SK-N-SH treated with all-trans-retinoic acid at 6 μM for 48 hours (cell line): ENCODE data around the gene PRRG2.

ENCODE experiments used
- ATAC-seq: fragments of 200-7000 bp; cut with Tn5 transposase; 3 replicates; pipeline ENCODE4 v1.9.1; 2020; ENCODE audit warnings: mild to moderate bottlenecking, moderate library complexity
- BACH2 ChIP-seq: fragments of 250-450 bp; sonication (Bioruptor Pico); IDR thresholded peaks from 2 replicates; pipeline ENCODE4 v1.9.0; 2021; ENCODE audit warnings: mild to moderate bottlenecking, borderline replicate concordance
- CREB5 ChIP-seq: fragments of 250-450 bp; sonication (Bioruptor Pico); IDR thresholded peaks from 2 replicates; pipeline ENCODE4 v1.5.1; 2020; ENCODE audit warnings: low read depth, mild to moderate bottlenecking, moderate library complexity
- CSDC2 ChIP-seq: fragments of 250-450 bp; sonication (Bioruptor Pico); IDR thresholded peaks from 2 replicates; pipeline ENCODE4 v1.5.0; 2020; ENCODE audit warnings: mild to moderate bottlenecking, moderate library complexity
- ESRRG ChIP-seq: fragments of 250-450 bp; sonication (Bioruptor Pico); IDR thresholded peaks from 2 replicates; pipeline ENCODE4 v1.6.1; 2021; ENCODE audit warnings: mild to moderate bottlenecking
- GLIS3 ChIP-seq: fragments of 250-450 bp; sonication (Bioruptor Pico); IDR thresholded peaks from 2 replicates; pipeline ENCODE4 v1.5.0; 2020; ENCODE audit warnings: mild to moderate bottlenecking, moderate library complexity
- OSR1 ChIP-seq: fragments of 250-450 bp; sonication (Bioruptor Pico); IDR thresholded peaks from 2 replicates; pipeline ENCODE4 v1.8.0; 2022; ENCODE audit warnings: moderate library complexity, mild to moderate bottlenecking, inconsistent platforms
- PATZ1 ChIP-seq: fragments of 250-450 bp; sonication (Bioruptor Pico); IDR thresholded peaks from 2 replicates; pipeline ENCODE4 v1.8.0; 2020; ENCODE audit warnings: mild to moderate bottlenecking, moderate library complexity, borderline replicate concordance
- POU6F1 ChIP-seq: fragments of 250-450 bp; sonication (Bioruptor Pico); IDR thresholded peaks from 2 replicates; pipeline ENCODE4 v1.8.0; 2021; ENCODE audit warnings: low read depth, mild to moderate bottlenecking, moderate library complexity, borderline replicate concordance
- PPARA ChIP-seq: fragments of 250-450 bp; sonication (Bioruptor Pico); IDR thresholded peaks from 2 replicates; pipeline ENCODE4 v1.5.0; 2020; ENCODE audit warnings: mild to moderate bottlenecking, borderline replicate concordance
- SNAI2 ChIP-seq: fragments of 250-450 bp; sonication (Bioruptor Pico); IDR thresholded peaks from 2 replicates; pipeline ENCODE4 v1.5.0; 2020; ENCODE audit warnings: mild to moderate bottlenecking, moderate library complexity
- TCF4 ChIP-seq: fragments of 250-450 bp; sonication (Bioruptor Pico); IDR thresholded peaks from 2 replicates; pipeline ENCODE4 v1.8.0; 2021; ENCODE audit warnings: mild to moderate bottlenecking, moderate library complexity, borderline replicate concordance
- ZC3H10 ChIP-seq: fragments of 250-450 bp; sonication (Bioruptor Pico); IDR thresholded peaks from 2 replicates; pipeline ENCODE4 v1.5.1; 2021; ENCODE audit warnings: mild to moderate bottlenecking, moderate library complexity
- ZFP3 ChIP-seq: fragments of 250-450 bp; sonication (Bioruptor Pico); IDR thresholded peaks from 2 replicates; pipeline ENCODE4 v1.5.0; 2020; ENCODE audit warnings: mild to moderate bottlenecking, moderate library complexity
- ZFP30 ChIP-seq: fragments of 450-650 bp; formaldehyde crosslinking; IDR thresholded peaks from 2 replicates; pipeline ENCODE4 v1.5.0; 2022; ENCODE audit warnings: mild to moderate bottlenecking, moderate library complexity
- ZNF70 ChIP-seq: fragments of 450-650 bp; formaldehyde crosslinking; IDR thresholded peaks from 2 replicates; pipeline ENCODE4 v1.5.0; 2020; ENCODE audit warnings: mild to moderate bottlenecking, moderate library complexity
- ZNF8 ChIP-seq: fragments of 450-650 bp; formaldehyde crosslinking; IDR thresholded peaks from 2 replicates; pipeline ENCODE4 v1.5.0; 2020; ENCODE audit warnings: mild to moderate bottlenecking, moderate library complexity
- TF ChIP-seq, protein P1 (sequence below): fragments of 250-450 bp; sonication (Bioruptor Pico); IDR thresholded peaks from 2 replicates; pipeline ENCODE4 v1.5.1; 2021; ENCODE audit warnings: mild to moderate bottlenecking, moderate library complexity
- TF ChIP-seq, protein P2 (sequence below): fragments of 250-450 bp; sonication (Bioruptor Pico); IDR thresholded peaks from 2 replicates; pipeline ENCODE4 v1.5.0; 2020; ENCODE audit warnings: mild to moderate bottlenecking, moderate library complexity

Gene PRRG2

DNA sequence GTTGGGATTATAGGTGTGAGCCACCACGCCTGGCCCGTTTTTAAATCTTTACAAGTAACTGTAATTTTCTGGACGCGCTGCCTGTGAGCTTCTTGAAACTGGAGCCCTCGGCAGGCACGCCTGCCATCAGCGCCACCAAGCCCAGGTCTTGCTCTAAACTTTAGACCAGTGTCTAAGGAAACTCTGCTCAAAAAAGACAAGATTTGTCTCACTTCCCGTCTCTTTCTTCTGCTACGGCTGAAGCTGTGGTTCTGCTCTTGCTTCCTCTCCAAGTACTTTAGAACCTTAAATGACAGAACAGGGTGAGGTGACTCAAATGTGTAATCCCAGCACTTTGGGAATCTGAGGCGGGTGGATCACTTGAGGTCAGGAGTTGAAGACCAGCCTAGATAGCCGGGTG, 28.4 kb upstream of the PRRG2 start:
- TF ChIP-seq TCF4 (CRISPR knock-in tag) (no peak), CSDC2 (no peak), ZC3H10 (no peak), PPARA (CRISPR knock-in tag) (no peak), ZFP30 (CRISPR knock-in tag) (no peak), ZFP3 (CRISPR knock-in tag) (no peak), ZNF70 (CRISPR knock-in tag) (no peak)
- TF ChIP-seq, protein P1, sequence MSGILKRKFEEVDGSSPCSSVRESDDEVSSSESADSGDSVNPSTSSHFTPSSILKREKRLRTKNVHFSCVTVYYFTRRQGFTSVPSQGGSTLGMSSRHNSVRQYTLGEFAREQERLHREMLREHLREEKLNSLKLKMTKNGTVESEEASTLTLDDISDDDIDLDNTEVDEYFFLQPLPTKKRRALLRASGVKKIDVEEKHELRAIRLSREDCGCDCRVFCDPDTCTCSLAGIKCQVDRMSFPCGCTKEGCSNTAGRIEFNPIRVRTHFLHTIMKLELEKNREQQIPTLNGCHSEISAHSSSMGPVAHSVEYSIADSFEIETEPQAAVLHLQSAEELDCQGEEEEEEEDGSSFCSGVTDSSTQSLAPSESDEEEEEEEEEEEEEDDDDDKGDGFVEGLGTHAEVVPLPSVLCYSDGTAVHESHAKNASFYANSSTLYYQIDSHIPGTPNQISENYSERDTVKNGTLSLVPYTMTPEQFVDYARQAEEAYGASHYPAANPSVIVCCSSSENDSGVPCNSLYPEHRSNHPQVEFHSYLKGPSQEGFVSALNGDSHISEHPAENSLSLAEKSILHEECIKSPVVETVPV (CRISPR knock-in tag), result no peak
- TF ChIP-seq, protein P2, sequence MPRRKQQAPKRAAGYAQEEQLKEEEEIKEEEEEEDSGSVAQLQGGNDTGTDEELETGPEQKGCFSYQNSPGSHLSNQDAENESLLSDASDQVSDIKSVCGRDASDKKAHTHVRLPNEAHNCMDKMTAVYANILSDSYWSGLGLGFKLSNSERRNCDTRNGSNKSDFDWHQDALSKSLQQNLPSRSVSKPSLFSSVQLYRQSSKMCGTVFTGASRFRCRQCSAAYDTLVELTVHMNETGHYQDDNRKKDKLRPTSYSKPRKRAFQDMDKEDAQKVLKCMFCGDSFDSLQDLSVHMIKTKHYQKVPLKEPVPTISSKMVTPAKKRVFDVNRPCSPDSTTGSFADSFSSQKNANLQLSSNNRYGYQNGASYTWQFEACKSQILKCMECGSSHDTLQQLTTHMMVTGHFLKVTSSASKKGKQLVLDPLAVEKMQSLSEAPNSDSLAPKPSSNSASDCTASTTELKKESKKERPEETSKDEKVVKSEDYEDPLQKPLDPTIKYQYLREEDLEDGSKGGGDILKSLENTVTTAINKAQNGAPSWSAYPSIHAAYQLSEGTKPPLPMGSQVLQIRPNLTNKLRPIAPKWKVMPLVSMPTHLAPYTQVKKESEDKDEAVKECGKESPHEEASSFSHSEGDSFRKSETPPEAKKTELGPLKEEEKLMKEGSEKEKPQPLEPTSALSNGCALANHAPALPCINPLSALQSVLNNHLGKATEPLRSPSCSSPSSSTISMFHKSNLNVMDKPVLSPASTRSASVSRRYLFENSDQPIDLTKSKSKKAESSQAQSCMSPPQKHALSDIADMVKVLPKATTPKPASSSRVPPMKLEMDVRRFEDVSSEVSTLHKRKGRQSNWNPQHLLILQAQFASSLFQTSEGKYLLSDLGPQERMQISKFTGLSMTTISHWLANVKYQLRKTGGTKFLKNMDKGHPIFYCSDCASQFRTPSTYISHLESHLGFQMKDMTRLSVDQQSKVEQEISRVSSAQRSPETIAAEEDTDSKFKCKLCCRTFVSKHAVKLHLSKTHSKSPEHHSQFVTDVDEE (CRISPR knock-in tag), result no peak
- TF ChIP-seq, all 23 proteins: peak for 0
- no peak for ATAC-seq

DNA sequence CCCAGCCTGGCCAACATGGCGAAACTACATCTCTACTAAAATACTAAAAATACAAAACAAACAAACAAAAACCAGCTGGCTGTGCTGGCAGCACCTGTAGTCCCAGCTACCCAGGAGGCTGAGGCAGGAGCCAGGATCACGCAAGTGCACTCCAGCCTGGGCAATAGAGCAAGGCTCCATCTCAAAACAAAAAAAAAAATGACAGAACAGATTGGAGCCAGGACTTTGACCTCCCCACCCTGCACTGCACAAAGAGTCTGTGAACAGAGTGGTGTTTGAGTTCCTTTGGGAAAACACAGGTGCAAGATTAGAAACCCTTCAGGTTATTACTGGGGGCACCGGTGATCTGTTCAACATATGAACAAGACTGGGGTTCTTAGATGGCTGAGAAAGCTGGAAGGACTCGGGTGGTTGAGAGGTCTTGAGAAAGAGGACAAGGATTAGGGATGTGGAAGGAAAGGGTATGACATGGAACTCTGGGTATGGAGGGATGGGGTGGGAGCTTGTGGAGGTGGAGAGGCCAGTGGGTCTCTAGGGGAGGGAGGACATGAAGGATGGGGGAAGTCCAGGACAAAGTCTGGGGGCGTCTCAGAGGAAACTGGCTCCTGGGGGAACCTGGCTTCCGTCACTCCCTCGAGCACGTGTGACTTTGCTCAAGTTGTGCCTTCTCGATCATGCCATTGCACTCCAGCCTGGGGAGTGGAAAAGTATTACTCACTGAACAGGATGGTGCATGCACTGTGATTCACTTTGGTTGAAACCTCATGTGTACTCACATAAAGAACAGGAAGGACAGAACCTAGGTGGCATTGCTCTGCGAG, 27.5 kb upstream of the PRRG2 start:
- ATAC-seq, result no peak
- no peak for TF ChIP-seq GLIS3
- no peak for TF ChIP-seq POU6F1 (CRISPR knock-in tag)
- no peak for TF ChIP-seq TCF4 (CRISPR knock-in tag)
- TF ChIP-seq ESRRG, result no peak
- no peak for TF ChIP-seq ZC3H10
- TF ChIP-seq SNAI2 (CRISPR knock-in tag), result no peak
- no peak for TF ChIP-seq BACH2 (CRISPR knock-in tag)
- no peak for TF ChIP-seq ZFP30 (CRISPR knock-in tag)
- TF ChIP-seq, protein P1 (CRISPR knock-in tag), result no peak

- ATAC-seq, result no peak
- no peak for TF ChIP-seq ZNF8 (CRISPR knock-in tag)
- no peak for TF ChIP-seq GLIS3
- TF ChIP-seq OSR1, result no peak
- no peak for TF ChIP-seq ZC3H10
- no peak for TF ChIP-seq PATZ1 (CRISPR knock-in tag)
- TF ChIP-seq ZFP3 (CRISPR knock-in tag), result no peak
- TF ChIP-seq ESRRG, result no peak
- TF ChIP-seq, protein P1 (CRISPR knock-in tag), result no peak
- TF ChIP-seq, protein P2 (CRISPR knock-in tag), result no peak
- no peak for TF ChIP-seq CREB5 (CRISPR knock-in tag)
Measured at GRCh38 chr19:49554701-49555181, 26.4 kb upstream of the PRRG2 start.
